Choroid plexus epithelial cell (primary cell): ENCODE measurements around the gene MYBBP1A.

Source experiments
- DNase-seq: peaks from one replicate; pipeline ENCODE4 v3.0.0-alpha.2; 2010; ENCODE audit warnings: low read depth
- H3K4me3 ChIP-seq: 2 replicates; pipeline ENCODE4 v1.5.1; 2011; ENCODE audit warnings: low read depth, mild to moderate bottlenecking, control low read depth, low read length, moderate library complexity
- TF ChIP-seq, protein P1 (sequence below): conservative IDR thresholded peaks from 2 replicates; pipeline ENCODE4 v1.5.1; 2011; ENCODE audit warnings: low read depth, mild to moderate bottlenecking, control low read depth, inconsistent platforms, low read length, moderate library complexity

MYBBP1A gene

DNA sequence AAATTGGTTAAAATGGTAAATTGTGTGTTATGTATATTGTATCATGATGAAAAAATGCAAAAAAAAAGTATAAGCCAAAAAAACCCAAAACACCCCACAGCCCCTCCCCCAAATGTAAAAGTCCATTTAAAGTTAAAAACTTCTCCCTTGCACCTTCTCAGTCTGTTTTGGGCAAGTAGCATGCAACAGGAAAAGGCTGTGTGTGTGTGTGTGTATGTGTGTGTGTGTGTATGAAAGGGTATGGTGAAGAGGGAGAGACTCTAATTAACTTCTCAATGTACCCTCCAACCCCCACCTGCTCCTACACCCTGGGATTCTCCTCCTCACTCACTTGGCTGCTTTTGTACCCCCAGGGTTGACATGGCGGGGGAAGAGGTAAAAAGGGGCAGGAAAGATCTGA, 14.4 kb upstream of the MYBBP1A start:
- no peak overlapping the region for H3K4me3 ChIP-seq
- TF ChIP-seq, protein P1, sequence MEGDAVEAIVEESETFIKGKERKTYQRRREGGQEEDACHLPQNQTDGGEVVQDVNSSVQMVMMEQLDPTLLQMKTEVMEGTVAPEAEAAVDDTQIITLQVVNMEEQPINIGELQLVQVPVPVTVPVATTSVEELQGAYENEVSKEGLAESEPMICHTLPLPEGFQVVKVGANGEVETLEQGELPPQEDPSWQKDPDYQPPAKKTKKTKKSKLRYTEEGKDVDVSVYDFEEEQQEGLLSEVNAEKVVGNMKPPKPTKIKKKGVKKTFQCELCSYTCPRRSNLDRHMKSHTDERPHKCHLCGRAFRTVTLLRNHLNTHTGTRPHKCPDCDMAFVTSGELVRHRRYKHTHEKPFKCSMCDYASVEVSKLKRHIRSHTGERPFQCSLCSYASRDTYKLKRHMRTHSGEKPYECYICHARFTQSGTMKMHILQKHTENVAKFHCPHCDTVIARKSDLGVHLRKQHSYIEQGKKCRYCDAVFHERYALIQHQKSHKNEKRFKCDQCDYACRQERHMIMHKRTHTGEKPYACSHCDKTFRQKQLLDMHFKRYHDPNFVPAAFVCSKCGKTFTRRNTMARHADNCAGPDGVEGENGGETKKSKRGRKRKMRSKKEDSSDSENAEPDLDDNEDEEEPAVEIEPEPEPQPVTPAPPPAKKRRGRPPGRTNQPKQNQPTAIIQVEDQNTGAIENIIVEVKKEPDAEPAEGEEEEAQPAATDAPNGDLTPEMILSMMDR = no peak
- DNase-seq = no peak

DNA sequence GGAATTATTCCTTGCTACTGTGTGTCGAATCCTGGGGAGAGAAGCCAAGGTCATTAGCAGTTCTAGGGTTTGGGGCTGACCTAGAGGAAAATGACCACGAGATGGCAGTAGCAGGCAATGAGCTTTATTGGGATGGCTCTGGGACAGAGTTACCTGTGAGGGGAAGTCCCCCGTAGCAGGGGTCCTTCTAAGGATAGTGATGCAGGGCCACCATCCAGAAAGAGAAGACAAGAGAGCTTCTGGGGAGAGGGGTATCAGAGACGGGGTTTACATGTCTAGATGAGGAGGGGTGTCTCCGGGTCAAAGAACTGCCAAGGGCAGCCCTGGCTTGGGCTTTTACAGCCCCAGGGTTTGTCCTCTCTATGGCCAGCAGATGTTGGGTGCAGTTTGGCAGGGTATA, 11.6 kb upstream of the MYBBP1A start:
- DNase-seq = peak; percentile 66
- no peak overlapping the region for H3K4me3 ChIP-seq
- TF ChIP-seq, protein P1 = peak; percentile 87

DNA sequence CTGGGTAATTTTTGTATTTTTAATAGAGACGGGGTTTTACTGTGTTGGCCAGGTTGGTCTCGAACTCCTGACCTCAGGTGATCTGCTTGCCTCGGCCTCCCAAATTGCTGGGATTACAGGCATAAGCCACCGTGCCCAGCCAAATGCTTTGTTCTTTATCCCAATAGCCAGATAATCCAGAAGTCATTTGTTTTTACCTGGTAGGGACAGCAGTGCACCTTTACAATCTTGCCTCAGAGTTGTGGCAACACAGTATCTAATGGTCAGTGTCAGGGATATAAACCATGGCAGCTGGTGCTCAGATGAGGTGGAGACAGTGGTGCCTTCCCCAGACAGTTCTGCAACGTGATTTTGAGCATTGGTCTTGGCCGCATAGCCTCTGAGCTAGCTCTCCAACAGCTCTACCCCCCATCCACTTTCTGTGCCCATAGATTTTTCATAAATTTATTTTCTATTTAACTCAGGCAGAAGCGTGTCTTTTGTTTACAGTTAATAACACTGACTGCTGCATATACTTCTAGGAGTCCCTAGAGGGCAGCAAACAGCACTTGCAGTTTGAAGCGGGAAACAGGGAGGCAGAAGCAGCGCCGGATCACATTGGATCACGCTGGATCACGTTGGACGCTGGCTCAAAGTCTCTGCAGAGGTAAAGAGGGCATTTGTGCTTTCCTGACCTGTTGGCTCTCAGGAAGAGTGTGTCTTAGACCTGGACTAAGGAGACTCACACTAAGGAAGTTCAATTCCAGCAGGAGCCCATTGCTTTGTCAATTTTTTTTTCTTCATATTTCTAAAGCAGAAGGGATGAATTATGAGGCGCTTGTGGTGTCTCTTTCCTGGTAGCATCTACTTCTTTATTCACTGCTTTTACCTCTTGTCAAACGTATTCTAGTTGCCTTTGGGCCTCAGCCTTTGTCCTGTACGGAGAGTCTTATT, 10.3 kb upstream of the MYBBP1A start:
- TF ChIP-seq, protein P1 = peak; percentile 92
- DNase-seq = peak; percentile 88
- no peak overlapping the region for H3K4me3 ChIP-seq

DNA sequence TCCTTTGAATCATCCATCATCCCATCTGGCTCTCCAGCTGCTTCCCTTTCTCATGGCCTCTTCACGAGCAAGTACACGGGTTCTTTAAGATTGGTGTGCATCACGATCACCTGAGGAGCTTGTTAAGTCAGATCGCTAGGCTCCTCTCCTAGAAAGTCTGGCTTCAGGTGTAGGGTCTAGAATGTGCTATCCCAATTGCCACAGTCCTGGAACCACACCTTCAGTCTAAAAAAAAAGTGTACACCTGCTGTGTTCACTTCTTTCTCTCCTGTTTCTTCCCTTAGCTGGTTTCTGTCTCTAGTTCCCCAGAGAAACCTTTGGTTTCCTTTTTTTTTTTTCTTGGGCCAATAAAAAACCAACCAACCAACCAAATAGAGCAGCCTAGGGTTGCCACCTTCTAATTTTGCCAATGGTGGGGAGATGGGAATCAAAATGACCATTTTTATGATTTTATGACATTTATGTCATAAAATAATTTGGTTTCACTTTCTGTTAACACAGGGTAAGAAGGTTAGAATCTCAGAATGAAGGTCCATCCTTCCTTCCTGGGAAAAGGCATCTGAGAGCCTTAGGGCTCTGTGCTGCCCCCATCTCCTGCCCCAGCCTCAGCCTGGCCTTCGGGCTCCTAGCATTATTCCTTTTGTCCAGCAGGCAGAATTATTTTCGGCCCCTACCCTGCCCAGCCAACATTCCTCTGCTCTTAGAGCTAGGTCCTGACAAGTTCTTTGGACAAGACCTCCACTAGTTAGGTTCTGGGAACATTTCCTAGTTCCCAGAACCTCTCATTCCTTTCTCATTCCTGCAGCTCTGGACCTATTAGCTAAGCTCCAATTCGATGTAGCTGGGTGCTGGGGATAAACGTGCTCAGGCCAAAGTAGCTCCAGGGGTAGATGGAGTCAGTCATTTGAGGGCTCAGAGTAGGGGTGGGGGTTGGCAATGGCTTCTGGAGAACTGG, 7.1 kb upstream of the MYBBP1A start:
- H3K4me3 ChIP-seq = no peak overlapping the region
- TF ChIP-seq, protein P1 = no peak
- no peak for DNase-seq

DNA sequence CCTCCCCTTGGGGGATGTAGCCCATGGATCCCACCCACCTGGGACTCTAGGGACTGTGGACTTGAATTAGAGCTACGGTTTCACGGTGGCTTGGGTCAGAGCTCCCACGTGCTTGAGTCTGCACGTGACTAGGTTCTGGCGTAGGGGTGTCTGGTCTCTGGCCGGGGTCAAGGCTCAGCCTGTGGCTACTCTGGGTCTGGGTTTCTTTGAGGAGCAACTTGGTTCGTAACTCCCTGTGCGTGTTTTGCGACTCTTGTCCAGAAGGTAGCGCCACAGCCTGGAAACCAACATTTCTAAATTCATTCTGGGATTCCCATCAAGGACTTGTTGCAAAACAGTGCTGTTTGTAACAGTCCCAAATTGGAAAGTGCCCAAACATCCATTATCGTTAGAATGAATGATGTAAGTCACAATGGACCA, 5.7 kb upstream of the MYBBP1A start:
- TF ChIP-seq, protein P1 = peak; percentile 39
- peak; percentile 40 for DNase-seq
- H3K4me3 ChIP-seq = no peak overlapping the region

DNA sequence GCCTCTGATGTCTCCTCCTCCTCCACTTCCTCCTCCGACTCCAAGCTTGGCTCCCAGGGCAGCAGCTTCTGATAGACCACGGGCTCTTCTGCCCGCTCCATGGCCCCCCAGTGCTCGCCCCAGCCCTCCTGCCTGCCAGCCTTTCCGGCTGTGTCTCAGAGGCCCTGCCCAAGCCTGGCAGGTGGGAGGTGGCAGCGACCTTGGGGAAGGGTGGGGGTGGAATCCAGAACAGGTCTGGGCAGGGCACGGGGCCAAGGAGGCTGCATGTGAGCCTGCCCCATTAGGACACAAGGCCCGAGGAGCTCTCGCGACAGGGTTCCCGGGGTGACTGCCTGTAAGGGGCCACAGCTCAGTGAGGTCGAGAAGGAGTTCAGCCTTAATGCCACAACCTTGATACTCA, 5.2 kb upstream of the MYBBP1A start, which contains the start of gene GGT6:
GGT6 (minus strand) TSS at position 157 of the 400 bp plus-strand sequence; CDS start at position 101, 56 bp downstream.
- TF ChIP-seq, protein P1 = no peak
- DNase-seq = no peak
- no peak within 1 kb of the TSS for H3K4me3 ChIP-seq
